SK-N-SH (cell line): ENCODE measurements around the gene ANKH. TPM values are rescaled to one million over a fixed set of nuclear protein-coding genes. Genes with fewer than 3 reads are reported as not detected.

ENCODE experiments used
- CTCF ChIA-PET: fragments of 300-600, 350-600 bp; formaldehyde crosslinking; extraction: SDS; loops from one replicate; lab custom pipeline; 2021; lab: Yijun Ruan, JAX
- POLR2A ChIA-PET: fragments of 350-600 bp; sonication (Branson Sonifier 250); formaldehyde crosslinking; extraction: SDS; loops from one replicate; lab custom pipeline; 2020; ENCODE audit warnings: antibody characterized with exemption, inconsistent platforms; lab: Yijun Ruan, JAX
- DNase-seq: peaks from one replicate; pipeline ENCODE4 v3.0.0; 2012
- H2AFZ ChIP-seq: fragments of 200-600 bp; sonication (generic); 2 replicates; pipeline ENCODE4 v1.8.1; 2016; ENCODE audit warnings: antibody characterized with exemption, mild to moderate bottlenecking, low read depth
- H3F3A ChIP-seq: fragments of 200-600 bp; sonication (generic); replicated peaks from 2 replicates; pipeline ENCODE3; 2016; ENCODE audit warnings: antibody characterized with exemption, mild to moderate bottlenecking; ENCODE audit not compliant: insufficient read depth
- H3K27ac ChIP-seq, 2 experiments: fragments of 200-500 bp in 1 of 2; fragments of 200-600 bp in 1 of 2; sonication (Bioruptor generic) in 1 of 2; sonication (generic), shearing (Covaris generic) in 1 of 2; 2 replicates each; pipeline versions ENCODE4 v1.5.1 to v1.6.1; 2014 to 2016; ENCODE audit warnings: low read depth in 2 of 2, inconsistent platforms in 1 of 2, low read length in 1 of 2, mild to moderate bottlenecking in 1 of 2, mixed read lengths in 1 of 2
- H3K27me3 ChIP-seq: fragments of 200-600 bp; sonication (generic), shearing (Covaris generic); 2 replicates; pipeline ENCODE4 v1.6.1; 2016; ENCODE audit warnings: mixed run types; ENCODE audit not compliant: insufficient read depth
- H3K36me3 ChIP-seq, 2 experiments: fragments of 200-500 bp in 1 of 2; fragments of 200-600 bp in 1 of 2; sonication (Bioruptor generic) in 1 of 2; sonication (generic) in 1 of 2; replicated peaks in 1 of 2; 2 replicates each; pipeline versions ENCODE3 to v1.5.1; 2014 to 2016; ENCODE audit warnings: low read length in 1 of 2, mild to moderate bottlenecking in 1 of 2; ENCODE audit not compliant: insufficient read depth in 2 of 2, control insufficient read depth in 1 of 2
- H3K4me1 ChIP-seq, 2 experiments: fragments of 200-500 bp in 1 of 2; fragments of 200-600 bp in 1 of 2; sonication (Bioruptor generic) in 1 of 2; sonication (generic), shearing (Covaris generic) in 1 of 2; 2 replicates each; pipeline versions ENCODE4 v1.5.1 to v1.6.1; 2014 to 2016; ENCODE audit warnings: low read depth in 1 of 2, low read length in 1 of 2, mixed run types in 1 of 2; ENCODE audit not compliant: insufficient read depth in 2 of 2, control insufficient read depth in 1 of 2
- H3K4me2 ChIP-seq: fragments of 200-600 bp; sonication (generic), shearing (Covaris generic); 2 replicates; pipeline ENCODE4 v1.6.1; 2017; ENCODE audit warnings: mixed run types
- H3K4me3 ChIP-seq, 2 experiments: fragments of 200-500 bp in 1 of 2; fragments of 200-600 bp in 1 of 2; sonication (Bioruptor generic) in 1 of 2; sonication (generic), shearing (Covaris generic) in 1 of 2; 2 replicates each; pipeline versions ENCODE4 v1.5.1 to v1.8.1; 2014 to 2016; ENCODE audit warnings: low read depth in 2 of 2, inconsistent platforms in 1 of 2, low read length in 1 of 2, mild to moderate bottlenecking in 1 of 2, mixed read lengths in 1 of 2, moderate library complexity in 1 of 2
- H3K79me2 ChIP-seq: fragments of 200-600 bp; sonication (generic); 2 replicates; pipeline ENCODE4 v1.8.1; 2017; ENCODE audit warnings: mild to moderate bottlenecking; ENCODE audit not compliant: insufficient read depth
- H3K9ac ChIP-seq: fragments of 200-600 bp; sonication (generic); 2 replicates; pipeline ENCODE4 v1.6.1; 2017; ENCODE audit warnings: mixed run types
- H3K9me2 ChIP-seq: fragments of 200-600 bp; sonication (generic); 2 replicates; pipeline ENCODE4 v1.6.1; 2017; ENCODE audit warnings: mixed run types
- H3K9me3 ChIP-seq: fragments of 200-600 bp; sonication (generic); 2 replicates; pipeline ENCODE4 v1.6.1; 2017; ENCODE audit warnings: mixed run types, mild to moderate bottlenecking, moderate library complexity
- H4K20me1 ChIP-seq: fragments of 200-600 bp; sonication (generic); 2 replicates; pipeline ENCODE4 v1.6.1; 2017; ENCODE audit warnings: mild to moderate bottlenecking, mixed run types; ENCODE audit not compliant: insufficient read depth
- CTCF ChIP-seq: fragments of 200-600 bp; sonication (generic); IDR thresholded peaks from 2 replicates; pipeline ENCODE4 v1.6.1; 2017; ENCODE audit warnings: antibody characterized with exemption, mild to moderate bottlenecking, moderate library complexity
- EP300 ChIP-seq, 2 experiments: IDR thresholded peaks; 2 replicates each; pipeline versions ENCODE4 v1.4.0 to v1.6.1; 2012; ENCODE audit warnings: borderline replicate concordance in 1 of 2, low read depth in 1 of 2, low read length in 1 of 2
- FOXJ3 ChIP-seq: sonication (generic); formaldehyde crosslinking; IDR thresholded peaks from 2 replicates; pipeline ENCODE4 v1.5.1; 2020; ENCODE audit warnings: mild to moderate bottlenecking, missing genetic modification reagents
- FOXM1 ChIP-seq: IDR thresholded peaks from 2 replicates; pipeline ENCODE4 v1.4.0; 2012; ENCODE audit warnings: low read depth, mild to moderate bottlenecking
- MEF2A ChIP-seq: IDR thresholded peaks from 2 replicates; pipeline ENCODE4 v1.4.0; 2012; ENCODE audit warnings: low read depth, borderline replicate concordance
- NFIC ChIP-seq: IDR thresholded peaks from 2 replicates; pipeline ENCODE4 v1.4.0; 2012; ENCODE audit warnings: borderline replicate concordance
- NRF1 ChIP-seq: IDR thresholded peaks from 2 replicates; pipeline ENCODE4 v1.6.1; 2012; ENCODE audit warnings: low read depth, mild to moderate bottlenecking, low read length
- POLR2AphosphoS5 ChIP-seq: IDR thresholded peaks from 2 replicates; pipeline ENCODE4 v1.6.1; 2012; ENCODE audit warnings: low read depth, low read length
- RAD21 ChIP-seq: IDR thresholded peaks from 2 replicates; pipeline ENCODE4 v1.6.1; 2012; ENCODE audit warnings: mild to moderate bottlenecking, low read length
- RFX5 ChIP-seq: IDR thresholded peaks from 2 replicates; pipeline ENCODE4 v1.6.1; 2012; ENCODE audit warnings: mild to moderate bottlenecking, improper control_type of control experiment, low read length
- SIN3A ChIP-seq: IDR thresholded peaks from 2 replicates; pipeline ENCODE4 v1.6.1; 2012; ENCODE audit warnings: low read depth, mild to moderate bottlenecking, low read length, moderate library complexity, borderline replicate concordance
- SMC3 ChIP-seq: IDR thresholded peaks from 2 replicates; pipeline ENCODE4 v1.6.1; 2012; ENCODE audit warnings: low read depth, low read length, improper control_type of control experiment
- TCF12 ChIP-seq: IDR thresholded peaks from 2 replicates; pipeline ENCODE4 v1.4.0; 2012
- TEAD4 ChIP-seq: IDR thresholded peaks from 2 replicates; pipeline ENCODE4 v1.4.0; 2012; ENCODE audit warnings: mild to moderate bottlenecking, borderline replicate concordance; ENCODE audit not compliant: insufficient read depth
- USF1 ChIP-seq: IDR thresholded peaks from 2 replicates; pipeline ENCODE4 v1.4.0; 2012; ENCODE audit warnings: low read depth, borderline replicate concordance
- USF2 ChIP-seq: fragments of 150-350 bp; IDR thresholded peaks from 2 replicates; pipeline ENCODE4 v1.6.1; 2017; ENCODE audit warnings: antibody characterized with exemption, low read length, low read depth, borderline replicate concordance
- WGBS: methylation state at CpG from one replicate; pipeline ENCODE4 v1.1.6; 2017; ENCODE audit warnings: low lambda C conversion rate; 5-methylcytosine and 5-hydroxymethylcytosine counted together
- polyA plus RNA-seq, 3 experiments: library from polyadenylated mRNA; depleted of rRNA; stranded (reverse); fragments of >200 nt; gene quantifications; 2 replicates each; pipeline ENCODE4 v1.2.3, GENCODE V29; 2012
- TF ChIP-seq, protein P1 (sequence below): IDR thresholded peaks from 2 replicates; pipeline ENCODE4 v1.6.1; 2012; ENCODE audit warnings: mild to moderate bottlenecking, low read depth, low read length, moderate library complexity
- TF ChIP-seq, protein P2 (sequence below): fragments of 150-350 bp; IDR thresholded peaks from 2 replicates; pipeline ENCODE4 v1.6.1; 2016; ENCODE audit warnings: mild to moderate bottlenecking, low read depth, low read length

Gene ANKH
- polyA plus RNA-seq, 1 of the 3 experiments (the other 2 are of a cell fraction), result 22.0 TPM

DNA sequence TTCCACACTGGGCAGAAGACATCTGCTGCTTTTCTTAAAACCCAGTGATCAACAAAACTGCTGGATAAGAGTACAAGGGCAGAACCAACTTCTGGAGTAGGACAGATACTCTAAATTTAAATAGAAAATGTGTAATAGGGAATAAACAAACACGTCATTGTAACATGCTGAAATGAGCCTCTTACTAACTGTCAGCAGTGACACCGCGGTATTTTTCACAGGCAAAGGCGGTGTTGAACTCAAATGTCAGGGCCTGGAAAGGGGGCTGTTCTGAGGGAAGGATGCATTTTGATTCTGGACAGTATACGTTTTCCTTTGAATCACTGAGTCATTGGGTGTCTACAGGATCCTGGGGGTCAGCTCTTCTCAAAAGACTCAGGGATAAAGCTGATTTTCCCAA is 133.5 kb downstream of the ANKH start (continued):
- no peak for TF ChIP-seq POLR2AphosphoS5

DNA sequence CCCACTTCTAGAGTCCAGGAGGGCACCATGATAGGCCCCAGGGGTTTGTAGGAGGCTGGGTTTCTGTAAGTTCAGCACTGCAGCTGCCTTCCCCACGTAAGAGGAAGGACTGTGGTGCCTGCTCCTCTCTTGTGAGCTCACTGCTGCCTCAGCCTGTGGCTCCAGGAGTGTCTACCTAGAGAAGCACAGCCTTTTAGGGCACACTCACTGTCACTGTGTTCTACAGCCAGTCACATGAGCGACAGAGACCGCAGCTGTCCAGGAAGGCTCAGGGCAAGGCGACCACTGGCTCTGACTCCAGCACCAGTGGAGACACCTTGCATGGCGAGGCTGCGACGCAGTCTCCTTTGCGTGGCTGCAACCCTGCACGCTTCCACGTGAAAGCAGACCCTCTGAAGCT is 134.3 kb downstream of the ANKH start:
- H3K27me3 ChIP-seq, result no peaks in the 10 kb centered on the region
- ChIA-PET POLR2A (no interaction called here), CTCF (interaction anchor here (1.5 to 1.9 kb wide), 2 partner anchors 8 to 265 kb away, joined by 3 to 9 read pairs; no protein-coding TSS in a partner anchor)
- H3K79me2 ChIP-seq, result no peaks in the 10 kb centered on the region
- peaks cover 3 to 22% of the 10 kb centered on the region in 2 experiments for H3K36me3 ChIP-seq
- WGBS, result 96% methylated on average over 8 of the region's 10 CpGs
- no peak overlapping the region for H3K27ac ChIP-seq
- H3K4me3 ChIP-seq, result no peak overlapping the region
- no peak overlapping the region for H2AFZ ChIP-seq
- no peak overlapping the region for H3K4me2 ChIP-seq
- H3K9me2 ChIP-seq, result no peaks in the 10 kb centered on the region
- no peaks in the 10 kb centered on the region for H3K9me3 ChIP-seq
- DNase-seq, result no peak
- no peak overlapping the region for H3K9ac ChIP-seq
- peaks cover 0 to 13% of the 10 kb centered on the region in 2 experiments; a peak in 2 of 4 replicates for H3K4me1 ChIP-seq
- TF ChIP-seq EP300 (IDR thresholded peaks at IDR 0.05; ENCODE audit: borderline replicate concordance in 1 of 2, low read depth in 1 of 2, low read length in 1 of 2) (no peak), NRF1 (no peak)
- peaks cover 14% of the 10 kb centered on the region for H3F3A ChIP-seq
- no peaks in the 10 kb centered on the region for H4K20me1 ChIP-seq

- H3K36me3 ChIP-seq, result peaks cover 2 to 13% of the 10 kb centered on the region in 2 experiments
- H3K27me3 ChIP-seq, result no peaks in the 10 kb centered on the region
- H3K79me2 ChIP-seq, result no peaks in the 10 kb centered on the region
- H3K9me3 ChIP-seq, result no peaks in the 10 kb centered on the region
- no peak overlapping the region for H3K4me3 ChIP-seq
- no peaks in the 10 kb centered on the region for H4K20me1 ChIP-seq
- H3K4me1 ChIP-seq, result peaks cover 0 to 13% of the 10 kb centered on the region in 2 experiments; a peak in 2 of 4 replicates
- POLR2A ChIA-PET, result no interaction called here
- no peak for DNase-seq
- H3K9me2 ChIP-seq, result no peaks in the 10 kb centered on the region
- H2AFZ ChIP-seq, result no peak overlapping the region
- H3F3A ChIP-seq, result peaks cover 14% of the 10 kb centered on the region
- H3K27ac ChIP-seq, result no peak overlapping the region
- H3K9ac ChIP-seq, result no peak overlapping the region
- CTCF ChIA-PET, result interaction anchor here (2.1 kb wide), 1 partner anchor 9 kb away, joined by 9 read pairs; no protein-coding TSS in a partner anchor
- 96% methylated on average over 3 of the region's 4 CpGs for WGBS
- H3K4me2 ChIP-seq, result no peak overlapping the region
- TF ChIP-seq RAD21 (no peak), SIN3A (no peak), MEF2A (no peak), FOXM1 (no peak), USF1 (no peak), TEAD4 (no peak), RFX5 (no peak), NRF1 (no peak), CTCF (no peak), FOXJ3 (CRISPR knock-in tag) (no peak), TCF12 (no peak), NFIC (no peak), SMC3 (no peak), USF2 (no peak)
- TF ChIP-seq, protein P1, sequence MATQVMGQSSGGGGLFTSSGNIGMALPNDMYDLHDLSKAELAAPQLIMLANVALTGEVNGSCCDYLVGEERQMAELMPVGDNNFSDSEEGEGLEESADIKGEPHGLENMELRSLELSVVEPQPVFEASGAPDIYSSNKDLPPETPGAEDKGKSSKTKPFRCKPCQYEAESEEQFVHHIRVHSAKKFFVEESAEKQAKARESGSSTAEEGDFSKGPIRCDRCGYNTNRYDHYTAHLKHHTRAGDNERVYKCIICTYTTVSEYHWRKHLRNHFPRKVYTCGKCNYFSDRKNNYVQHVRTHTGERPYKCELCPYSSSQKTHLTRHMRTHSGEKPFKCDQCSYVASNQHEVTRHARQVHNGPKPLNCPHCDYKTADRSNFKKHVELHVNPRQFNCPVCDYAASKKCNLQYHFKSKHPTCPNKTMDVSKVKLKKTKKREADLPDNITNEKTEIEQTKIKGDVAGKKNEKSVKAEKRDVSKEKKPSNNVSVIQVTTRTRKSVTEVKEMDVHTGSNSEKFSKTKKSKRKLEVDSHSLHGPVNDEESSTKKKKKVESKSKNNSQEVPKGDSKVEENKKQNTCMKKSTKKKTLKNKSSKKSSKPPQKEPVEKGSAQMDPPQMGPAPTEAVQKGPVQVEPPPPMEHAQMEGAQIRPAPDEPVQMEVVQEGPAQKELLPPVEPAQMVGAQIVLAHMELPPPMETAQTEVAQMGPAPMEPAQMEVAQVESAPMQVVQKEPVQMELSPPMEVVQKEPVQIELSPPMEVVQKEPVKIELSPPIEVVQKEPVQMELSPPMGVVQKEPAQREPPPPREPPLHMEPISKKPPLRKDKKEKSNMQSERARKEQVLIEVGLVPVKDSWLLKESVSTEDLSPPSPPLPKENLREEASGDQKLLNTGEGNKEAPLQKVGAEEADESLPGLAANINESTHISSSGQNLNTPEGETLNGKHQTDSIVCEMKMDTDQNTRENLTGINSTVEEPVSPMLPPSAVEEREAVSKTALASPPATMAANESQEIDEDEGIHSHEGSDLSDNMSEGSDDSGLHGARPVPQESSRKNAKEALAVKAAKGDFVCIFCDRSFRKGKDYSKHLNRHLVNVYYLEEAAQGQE, result no peak
- TF ChIP-seq, protein P2, sequence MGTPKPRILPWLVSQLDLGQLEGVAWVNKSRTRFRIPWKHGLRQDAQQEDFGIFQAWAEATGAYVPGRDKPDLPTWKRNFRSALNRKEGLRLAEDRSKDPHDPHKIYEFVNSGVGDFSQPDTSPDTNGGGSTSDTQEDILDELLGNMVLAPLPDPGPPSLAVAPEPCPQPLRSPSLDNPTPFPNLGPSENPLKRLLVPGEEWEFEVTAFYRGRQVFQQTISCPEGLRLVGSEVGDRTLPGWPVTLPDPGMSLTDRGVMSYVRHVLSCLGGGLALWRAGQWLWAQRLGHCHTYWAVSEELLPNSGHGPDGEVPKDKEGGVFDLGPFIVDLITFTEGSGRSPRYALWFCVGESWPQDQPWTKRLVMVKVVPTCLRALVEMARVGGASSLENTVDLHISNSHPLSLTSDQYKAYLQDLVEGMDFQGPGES, result no peak
Observed at GRCh38 chr5:14735944-14736343, 135.6 kb downstream of the ANKH start.
